ENCODE results near the gene MYO7B.
"Not testable (repeated sequence)": the region's sequence is repeated elsewhere in the genome, so short reads cannot be mapped to it uniquely, and the experiment has no call there.

Gene MYO7B

GRCh38 chr2:127552846-127553245, 17.4 kb downstream of the MYO7B start:
- DNase-seq, result no peak

GRCh38 chr2:127558911-127559310, 23.4 kb downstream of the MYO7B start:
- no peak for DNase-seq

- DNase-seq, result no peak
These were observed 24.0 kb downstream of the MYO7B start for GRCh38 chr2:127559454-127559853.

GRCh38 chr2:127560201-127560930, 24.9 kb downstream of the MYO7B start:
- no peak for DNase-seq

- DNase-seq, result no peak
These were observed 25.4 kb downstream of the MYO7B start for GRCh38 chr2:127560931-127561280.

- no peak for DNase-seq
These were observed 25.9 kb downstream of the MYO7B start for GRCh38 chr2:127561371-127561770.

GRCh38 chr2:127562936-127563335, 27.5 kb downstream of the MYO7B start:
- DNase-seq, result no peak

- no peak for DNase-seq
These were observed 28.3 kb downstream of the MYO7B start for GRCh38 chr2:127563458-127564428.

- no peak for DNase-seq
These were observed 29.2 kb downstream of the MYO7B start for GRCh38 chr2:127564429-127565260.

- no peak for DNase-seq
These were observed 30.0 kb downstream of the MYO7B start for GRCh38 chr2:127565261-127566138.

- DNase-seq, result no peak
These were observed 30.6 kb downstream of the MYO7B start for GRCh38 chr2:127566139-127566417.

- DNase-seq, result no peak
These were observed 31.1 kb downstream of the MYO7B start for GRCh38 chr2:127566576-127566975.

GRCh38 chr2:127567351-127567854, 31.9 kb downstream of the MYO7B start:
- no peak for DNase-seq

- no peak for DNase-seq
These were observed 32.6 kb downstream of the MYO7B start for GRCh38 chr2:127568128-127568527.

GRCh38 chr2:127569666-127570065, 34.2 kb downstream of the MYO7B start:
- DNase-seq, result no peak

- DNase-seq, result no peak
These were observed 35.1 kb downstream of the MYO7B start for GRCh38 chr2:127570282-127571250.

- not testable (repeated sequence) for DNase-seq
These were observed 36.9 kb downstream of the MYO7B start for GRCh38 chr2:127572352-127572751.

GRCh38 chr2:127572841-127573240, 37.4 kb downstream of the MYO7B start:
- DNase-seq, result no peak

- no peak for DNase-seq
These were observed 37.8 kb downstream of the MYO7B start for GRCh38 chr2:127573298-127573697.

GRCh38 chr2:127573771-127574170, 38.3 kb downstream of the MYO7B start:
- DNase-seq, result no peak

GRCh38 chr2:127574656-127575055, 39.2 kb downstream of the MYO7B start:
- DNase-seq, result no peak
